ENCODE measurements around the gene UNC93B1. TPM values are rescaled to one million over a fixed set of nuclear protein-coding genes. Genes with fewer than 3 reads are reported as not detected.

The UNC93B1 gene
- total and polyA plus RNA-seq, 2 of the 13 experiments (the other 11 are each of a cell fraction or from before 2014, with no cell fraction given): 8.8 to 18.9 TPM

DNA sequence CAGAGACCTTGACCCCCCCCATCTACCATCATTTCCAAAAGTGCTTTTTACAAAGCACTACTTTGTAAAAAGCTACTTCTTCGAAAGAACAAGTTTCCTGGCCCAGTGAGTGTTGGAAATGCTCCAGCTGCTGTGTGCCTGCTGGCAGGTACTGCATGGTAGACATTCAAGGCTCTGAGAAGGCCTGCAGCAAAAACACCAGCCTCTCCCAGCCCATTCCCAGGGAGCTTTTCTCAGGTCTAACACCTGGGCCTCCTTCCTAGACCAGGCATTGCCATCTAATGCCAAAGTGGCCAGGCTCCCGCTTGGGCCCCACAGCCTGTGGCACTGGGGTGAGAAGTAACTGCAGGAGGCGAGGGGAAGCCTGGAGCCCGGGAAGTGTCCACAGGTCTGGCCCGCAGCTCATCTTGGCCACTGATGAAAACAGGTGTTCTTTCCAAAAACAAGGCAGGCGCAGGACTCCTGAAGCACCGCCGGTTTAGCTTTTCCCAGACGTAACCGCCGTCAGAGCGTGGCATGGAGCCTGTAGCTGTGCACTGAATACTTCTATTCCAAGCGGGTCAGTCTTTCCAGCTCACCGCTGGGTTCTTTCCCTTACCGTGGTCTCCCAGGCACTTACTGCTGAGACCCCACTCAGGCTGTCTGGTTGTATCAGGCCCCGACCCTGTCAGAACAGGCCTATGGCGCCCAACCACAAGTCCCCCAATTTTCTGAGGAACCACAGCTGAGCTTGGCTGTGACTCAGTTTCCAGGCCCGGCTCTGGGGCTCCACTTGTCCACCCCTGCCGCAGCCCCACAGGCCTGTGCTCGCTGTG is 33.7 kb upstream of the UNC93B1 start (continued):
- TF ChIP-seq, protein P1, sequence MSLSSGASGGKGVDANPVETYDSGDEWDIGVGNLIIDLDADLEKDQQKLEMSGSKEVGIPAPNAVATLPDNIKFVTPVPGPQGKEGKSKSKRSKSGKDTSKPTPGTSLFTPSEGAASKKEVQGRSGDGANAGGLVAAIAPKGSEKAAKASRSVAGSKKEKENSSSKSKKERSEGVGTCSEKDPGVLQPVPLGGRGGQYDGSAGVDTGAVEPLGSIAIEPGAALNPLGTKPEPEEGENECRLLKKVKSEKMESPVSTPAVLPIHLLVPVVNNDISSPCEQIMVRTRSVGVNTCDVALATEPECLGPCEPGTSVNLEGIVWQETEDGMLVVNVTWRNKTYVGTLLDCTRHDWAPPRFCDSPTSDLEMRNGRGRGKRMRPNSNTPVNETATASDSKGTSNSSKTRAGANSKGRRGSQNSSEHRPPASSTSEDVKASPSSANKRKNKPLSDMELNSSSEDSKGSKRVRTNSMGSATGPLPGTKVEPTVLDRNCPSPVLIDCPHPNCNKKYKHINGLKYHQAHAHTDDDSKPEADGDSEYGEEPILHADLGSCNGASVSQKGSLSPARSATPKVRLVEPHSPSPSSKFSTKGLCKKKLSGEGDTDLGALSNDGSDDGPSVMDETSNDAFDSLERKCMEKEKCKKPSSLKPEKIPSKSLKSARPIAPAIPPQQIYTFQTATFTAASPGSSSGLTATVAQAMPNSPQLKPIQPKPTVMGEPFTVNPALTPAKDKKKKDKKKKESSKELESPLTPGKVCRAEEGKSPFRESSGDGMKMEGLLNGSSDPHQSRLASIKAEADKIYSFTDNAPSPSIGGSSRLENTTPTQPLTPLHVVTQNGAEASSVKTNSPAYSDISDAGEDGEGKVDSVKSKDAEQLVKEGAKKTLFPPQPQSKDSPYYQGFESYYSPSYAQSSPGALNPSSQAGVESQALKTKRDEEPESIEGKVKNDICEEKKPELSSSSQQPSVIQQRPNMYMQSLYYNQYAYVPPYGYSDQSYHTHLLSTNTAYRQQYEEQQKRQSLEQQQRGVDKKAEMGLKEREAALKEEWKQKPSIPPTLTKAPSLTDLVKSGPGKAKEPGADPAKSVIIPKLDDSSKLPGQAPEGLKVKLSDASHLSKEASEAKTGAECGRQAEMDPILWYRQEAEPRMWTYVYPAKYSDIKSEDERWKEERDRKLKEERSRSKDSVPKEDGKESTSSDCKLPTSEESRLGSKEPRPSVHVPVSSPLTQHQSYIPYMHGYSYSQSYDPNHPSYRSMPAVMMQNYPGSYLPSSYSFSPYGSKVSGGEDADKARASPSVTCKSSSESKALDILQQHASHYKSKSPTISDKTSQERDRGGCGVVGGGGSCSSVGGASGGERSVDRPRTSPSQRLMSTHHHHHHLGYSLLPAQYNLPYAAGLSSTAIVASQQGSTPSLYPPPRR (CRISPR knock-in tag; IDR thresholded peaks at IDR 0.05; ENCODE audit: borderline replicate concordance): no peak
- TF ChIP-seq, protein P2, sequence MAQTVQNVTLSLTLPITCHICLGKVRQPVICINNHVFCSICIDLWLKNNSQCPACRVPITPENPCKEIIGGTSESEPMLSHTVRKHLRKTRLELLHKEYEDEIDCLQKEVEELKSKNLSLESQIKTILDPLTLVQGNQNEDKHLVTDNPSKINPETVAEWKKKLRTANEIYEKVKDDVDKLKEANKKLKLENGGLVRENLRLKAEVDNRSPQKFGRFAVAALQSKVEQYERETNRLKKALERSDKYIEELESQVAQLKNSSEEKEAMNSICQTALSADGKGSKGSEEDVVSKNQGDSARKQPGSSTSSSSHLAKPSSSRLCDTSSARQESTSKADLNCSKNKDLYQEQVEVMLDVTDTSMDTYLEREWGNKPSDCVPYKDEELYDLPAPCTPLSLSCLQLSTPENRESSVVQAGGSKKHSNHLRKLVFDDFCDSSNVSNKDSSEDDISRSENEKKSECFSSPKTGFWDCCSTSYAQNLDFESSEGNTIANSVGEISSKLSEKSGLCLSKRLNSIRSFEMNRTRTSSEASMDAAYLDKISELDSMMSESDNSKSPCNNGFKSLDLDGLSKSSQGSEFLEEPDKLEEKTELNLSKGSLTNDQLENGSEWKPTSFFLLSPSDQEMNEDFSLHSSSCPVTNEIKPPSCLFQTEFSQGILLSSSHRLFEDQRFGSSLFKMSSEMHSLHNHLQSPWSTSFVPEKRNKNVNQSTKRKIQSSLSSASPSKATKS (CRISPR knock-in tag; IDR thresholded peaks at IDR 0.05): no peak
- TF ChIP-seq SKI (IDR thresholded peaks at IDR 0.05; ENCODE audit: partially characterized antibody) (no peak), ZNF556 (CRISPR knock-in tag; IDR thresholded peaks at IDR 0.05; ENCODE audit: borderline replicate concordance) (no peak), MTA3 (CRISPR knock-in tag; IDR thresholded peaks at IDR 0.05) (no peak), SNAPC2 (CRISPR knock-in tag; IDR thresholded peaks at IDR 0.05) (no peak), FOXM1 (CRISPR knock-in tag; IDR thresholded peaks at IDR 0.05) (no peak), ZNF564 (CRISPR knock-in tag; IDR thresholded peaks at IDR 0.05) (no peak), KAT2B (IDR thresholded peaks at IDR 0.05; ENCODE audit: borderline replicate concordance, low read depth, low read length) (no peak), REXO4 (CRISPR knock-in tag; IDR thresholded peaks at IDR 0.05; ENCODE audit: borderline replicate concordance) (0 out of 2 replicates have a peak, but pooled peaks have one; percentile 33), MATR3 (CRISPR knock-in tag; IDR thresholded peaks at IDR 0.05) (no peak), ZNF768 (CRISPR knock-in tag; IDR thresholded peaks at IDR 0.05) (no peak)
- TF ChIP-seq, protein P3, sequence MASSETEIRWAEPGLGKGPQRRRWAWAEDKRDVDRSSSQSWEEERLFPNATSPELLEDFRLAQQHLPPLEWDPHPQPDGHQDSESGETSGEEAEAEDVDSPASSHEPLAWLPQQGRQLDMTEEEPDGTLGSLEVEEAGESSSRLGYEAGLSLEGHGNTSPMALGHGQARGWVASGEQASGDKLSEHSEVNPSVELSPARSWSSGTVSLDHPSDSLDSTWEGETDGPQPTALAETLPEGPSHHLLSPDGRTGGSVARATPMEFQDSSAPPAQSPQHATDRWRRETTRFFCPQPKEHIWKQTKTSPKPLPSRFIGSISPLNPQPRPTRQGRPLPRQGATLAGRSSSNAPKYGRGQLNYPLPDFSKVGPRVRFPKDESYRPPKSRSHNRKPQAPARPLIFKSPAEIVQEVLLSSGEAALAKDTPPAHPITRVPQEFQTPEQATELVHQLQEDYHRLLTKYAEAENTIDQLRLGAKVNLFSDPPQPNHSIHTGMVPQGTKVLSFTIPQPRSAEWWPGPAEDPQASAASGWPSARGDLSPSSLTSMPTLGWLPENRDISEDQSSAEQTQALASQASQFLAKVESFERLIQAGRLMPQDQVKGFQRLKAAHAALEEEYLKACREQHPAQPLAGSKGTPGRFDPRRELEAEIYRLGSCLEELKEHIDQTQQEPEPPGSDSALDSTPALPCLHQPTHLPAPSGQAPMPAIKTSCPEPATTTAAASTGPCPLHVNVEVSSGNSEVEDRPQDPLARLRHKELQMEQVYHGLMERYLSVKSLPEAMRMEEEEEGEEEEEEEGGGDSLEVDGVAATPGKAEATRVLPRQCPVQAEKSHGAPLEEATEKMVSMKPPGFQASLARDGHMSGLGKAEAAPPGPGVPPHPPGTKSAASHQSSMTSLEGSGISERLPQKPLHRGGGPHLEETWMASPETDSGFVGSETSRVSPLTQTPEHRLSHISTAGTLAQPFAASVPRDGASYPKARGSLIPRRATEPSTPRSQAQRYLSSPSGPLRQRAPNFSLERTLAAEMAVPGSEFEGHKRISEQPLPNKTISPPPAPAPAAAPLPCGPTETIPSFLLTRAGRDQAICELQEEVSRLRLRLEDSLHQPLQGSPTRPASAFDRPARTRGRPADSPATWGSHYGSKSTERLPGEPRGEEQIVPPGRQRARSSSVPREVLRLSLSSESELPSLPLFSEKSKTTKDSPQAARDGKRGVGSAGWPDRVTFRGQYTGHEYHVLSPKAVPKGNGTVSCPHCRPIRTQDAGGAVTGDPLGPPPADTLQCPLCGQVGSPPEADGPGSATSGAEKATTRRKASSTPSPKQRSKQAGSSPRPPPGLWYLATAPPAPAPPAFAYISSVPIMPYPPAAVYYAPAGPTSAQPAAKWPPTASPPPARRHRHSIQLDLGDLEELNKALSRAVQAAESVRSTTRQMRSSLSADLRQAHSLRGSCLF (CRISPR knock-in tag; IDR thresholded peaks at IDR 0.05; ENCODE audit: borderline replicate concordance): no peak
- TF ChIP-seq, protein P4, sequence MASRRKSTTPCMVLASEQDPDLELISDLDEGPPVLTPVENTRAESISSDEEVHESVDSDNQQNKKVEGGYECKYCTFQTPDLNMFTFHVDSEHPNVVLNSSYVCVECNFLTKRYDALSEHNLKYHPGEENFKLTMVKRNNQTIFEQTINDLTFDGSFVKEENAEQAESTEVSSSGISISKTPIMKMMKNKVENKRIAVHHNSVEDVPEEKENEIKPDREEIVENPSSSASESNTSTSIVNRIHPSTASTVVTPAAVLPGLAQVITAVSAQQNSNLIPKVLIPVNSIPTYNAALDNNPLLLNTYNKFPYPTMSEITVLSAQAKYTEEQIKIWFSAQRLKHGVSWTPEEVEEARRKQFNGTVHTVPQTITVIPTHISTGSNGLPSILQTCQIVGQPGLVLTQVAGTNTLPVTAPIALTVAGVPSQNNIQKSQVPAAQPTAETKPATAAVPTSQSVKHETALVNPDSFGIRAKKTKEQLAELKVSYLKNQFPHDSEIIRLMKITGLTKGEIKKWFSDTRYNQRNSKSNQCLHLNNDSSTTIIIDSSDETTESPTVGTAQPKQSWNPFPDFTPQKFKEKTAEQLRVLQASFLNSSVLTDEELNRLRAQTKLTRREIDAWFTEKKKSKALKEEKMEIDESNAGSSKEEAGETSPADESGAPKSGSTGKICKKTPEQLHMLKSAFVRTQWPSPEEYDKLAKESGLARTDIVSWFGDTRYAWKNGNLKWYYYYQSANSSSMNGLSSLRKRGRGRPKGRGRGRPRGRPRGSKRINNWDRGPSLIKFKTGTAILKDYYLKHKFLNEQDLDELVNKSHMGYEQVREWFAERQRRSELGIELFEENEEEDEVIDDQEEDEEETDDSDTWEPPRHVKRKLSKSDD (CRISPR knock-in tag; IDR thresholded peaks at IDR 0.05; ENCODE audit: low read depth): no peak
